ENCODE data around the gene CD81.
"Not testable (repeated sequence)": the region's sequence is repeated elsewhere in the genome, so short reads cannot be mapped to it uniquely, and the experiment has no call there.

The CD81 gene

GRCh38 chr11:2376751-2377451, at the start of gene CD81:
CD81 (plus strand) TSS chr11:2377310; CDS start chr11:2377550, 240 bp downstream.
- FAIRE-seq, result no peak

- no peak for FAIRE-seq
These were observed 49.1 kb upstream of the CD81 start for GRCh38 chr11:2328021-2328420.

GRCh38 chr11:2328656-2329354, 48.3 kb upstream of the CD81 start:
- no peak for FAIRE-seq

- no peak for FAIRE-seq
These were observed 47.6 kb upstream of the CD81 start for GRCh38 chr11:2329551-2329950.

- no peak for FAIRE-seq
These were observed 46.4 kb upstream of the CD81 start for GRCh38 chr11:2330696-2331095.

- no peak for FAIRE-seq
These were observed 45.7 kb upstream of the CD81 start for GRCh38 chr11:2331404-2331803.

GRCh38 chr11:2332569-2332968, 44.5 kb upstream of the CD81 start:
- not testable (repeated sequence) for FAIRE-seq

GRCh38 chr11:2333486-2334205, 43.5 kb upstream of the CD81 start:
- FAIRE-seq, result not testable (repeated sequence)

GRCh38 chr11:2335286-2335685, 41.8 kb upstream of the CD81 start:
- not testable (repeated sequence) for FAIRE-seq

GRCh38 chr11:2338760-2339159, 38.4 kb upstream of the CD81 start:
- not testable (repeated sequence) for FAIRE-seq

GRCh38 chr11:2342557-2342956, 34.6 kb upstream of the CD81 start:
- FAIRE-seq, result no peak

GRCh38 chr11:2342981-2343380, 34.1 kb upstream of the CD81 start:
- FAIRE-seq, result no peak

GRCh38 chr11:2343502-2343901, 33.6 kb upstream of the CD81 start:
- no peak for FAIRE-seq

GRCh38 chr11:2345050-2345449, 32.1 kb upstream of the CD81 start:
- no peak for FAIRE-seq

- no peak for FAIRE-seq
These were observed 31.1 kb upstream of the CD81 start for GRCh38 chr11:2346014-2346413.

GRCh38 chr11:2346586-2347307, 30.4 kb upstream of the CD81 start:
- no peak for FAIRE-seq

GRCh38 chr11:2347308-2347830, 29.7 kb upstream of the CD81 start:
- no peak for FAIRE-seq

- FAIRE-seq, result no peak
These were observed 28.1 kb upstream of the CD81 start for GRCh38 chr11:2348986-2349385.

- no peak for FAIRE-seq
These were observed 25.4 kb upstream of the CD81 start for GRCh38 chr11:2351701-2352100.

GRCh38 chr11:2352420-2352819, 24.7 kb upstream of the CD81 start:
- FAIRE-seq, result no peak

- no peak for FAIRE-seq
These were observed 22.0 kb upstream of the CD81 start for GRCh38 chr11:2355000-2355644.

GRCh38 chr11:2357246-2357645, 19.9 kb upstream of the CD81 start:
- FAIRE-seq, result no peak
